ENCODE results near the gene PPP1R1A.

PPP1R1A gene

GRCh38 chr12:54535474-54535873, 53.0 kb downstream of the PPP1R1A start:
- DNase-seq (ENCODE audit: low read depth), result no peak

- DNase-seq (ENCODE audit: low read depth), result no peak
Observed at GRCh38 chr12:54529581-54529980, 58.9 kb downstream of the PPP1R1A start.

Data from iris pigment epithelial cell (primary cell).